Measurements from ENCODE around the gene RAD23B.

Gene RAD23B

DNA sequence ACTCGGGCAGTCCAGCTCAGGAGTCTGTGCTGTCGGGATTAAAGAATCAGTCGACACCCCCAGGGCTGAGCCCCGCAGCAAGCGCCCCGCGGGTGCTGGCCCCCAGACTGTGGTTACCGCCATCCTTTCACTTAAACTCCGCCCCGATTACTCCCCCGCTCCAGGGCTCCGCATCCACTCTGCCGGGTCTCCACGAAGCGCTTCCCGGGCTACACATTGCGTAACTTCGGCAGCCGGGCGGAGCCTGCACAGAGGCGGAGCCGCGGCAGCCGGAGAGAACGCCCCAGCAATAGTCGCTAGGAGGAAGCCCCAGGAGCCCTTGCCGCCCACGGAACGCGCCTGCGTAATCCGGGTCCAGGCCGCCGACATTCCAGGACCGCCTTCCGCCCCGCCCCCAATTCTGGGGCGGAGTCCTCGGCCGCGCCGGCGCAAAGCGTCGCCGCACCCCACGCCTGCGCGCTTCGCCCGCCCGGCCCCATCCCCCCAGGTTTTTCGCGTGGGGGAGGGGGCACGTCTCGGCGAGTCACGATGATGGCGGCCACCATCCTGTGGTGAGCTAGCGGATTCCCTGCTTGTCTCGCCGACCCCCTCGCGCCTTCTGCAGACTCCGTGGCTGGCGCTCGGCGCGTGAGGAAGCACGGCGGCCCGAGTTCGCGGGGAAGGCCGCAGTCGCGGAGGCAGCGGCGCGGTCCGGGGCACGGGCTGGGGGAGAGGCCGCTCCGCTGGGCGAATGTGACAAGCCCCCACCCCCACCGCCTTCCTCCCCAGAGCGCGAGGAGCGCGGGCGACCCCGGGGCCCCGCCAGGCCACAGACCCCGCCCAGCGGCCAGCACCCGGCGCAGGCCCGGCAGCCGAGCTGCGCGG is at the start of gene RAD23B:
RAD23B (plus strand) TSS at position 521 of the 864 bp plus-strand sequence. CDS start 351 bp downstream, outside the sequence.
- TF ChIP-seq, protein P1, sequence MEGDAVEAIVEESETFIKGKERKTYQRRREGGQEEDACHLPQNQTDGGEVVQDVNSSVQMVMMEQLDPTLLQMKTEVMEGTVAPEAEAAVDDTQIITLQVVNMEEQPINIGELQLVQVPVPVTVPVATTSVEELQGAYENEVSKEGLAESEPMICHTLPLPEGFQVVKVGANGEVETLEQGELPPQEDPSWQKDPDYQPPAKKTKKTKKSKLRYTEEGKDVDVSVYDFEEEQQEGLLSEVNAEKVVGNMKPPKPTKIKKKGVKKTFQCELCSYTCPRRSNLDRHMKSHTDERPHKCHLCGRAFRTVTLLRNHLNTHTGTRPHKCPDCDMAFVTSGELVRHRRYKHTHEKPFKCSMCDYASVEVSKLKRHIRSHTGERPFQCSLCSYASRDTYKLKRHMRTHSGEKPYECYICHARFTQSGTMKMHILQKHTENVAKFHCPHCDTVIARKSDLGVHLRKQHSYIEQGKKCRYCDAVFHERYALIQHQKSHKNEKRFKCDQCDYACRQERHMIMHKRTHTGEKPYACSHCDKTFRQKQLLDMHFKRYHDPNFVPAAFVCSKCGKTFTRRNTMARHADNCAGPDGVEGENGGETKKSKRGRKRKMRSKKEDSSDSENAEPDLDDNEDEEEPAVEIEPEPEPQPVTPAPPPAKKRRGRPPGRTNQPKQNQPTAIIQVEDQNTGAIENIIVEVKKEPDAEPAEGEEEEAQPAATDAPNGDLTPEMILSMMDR (conservative IDR thresholded peaks at IDR 0.05; ENCODE audit: low read depth, low read length), result no peak
- peak within 1 kb of the TSS; percentile 80 for H3K4me3 ChIP-seq (ENCODE audit: low read length)
- DNase-seq (ENCODE audit: low read depth), result peak; percentile 94

GRCh38 chr9:107235765-107236442 is 47.2 kb upstream of the RAD23B start:
- no peak overlapping the region for H3K4me3 ChIP-seq (ENCODE audit: low read length)
- TF ChIP-seq, protein P1 (conservative IDR thresholded peaks at IDR 0.05; ENCODE audit: low read depth, low read length), result no peak
- DNase-seq (ENCODE audit: low read depth), result no peak

DNA sequence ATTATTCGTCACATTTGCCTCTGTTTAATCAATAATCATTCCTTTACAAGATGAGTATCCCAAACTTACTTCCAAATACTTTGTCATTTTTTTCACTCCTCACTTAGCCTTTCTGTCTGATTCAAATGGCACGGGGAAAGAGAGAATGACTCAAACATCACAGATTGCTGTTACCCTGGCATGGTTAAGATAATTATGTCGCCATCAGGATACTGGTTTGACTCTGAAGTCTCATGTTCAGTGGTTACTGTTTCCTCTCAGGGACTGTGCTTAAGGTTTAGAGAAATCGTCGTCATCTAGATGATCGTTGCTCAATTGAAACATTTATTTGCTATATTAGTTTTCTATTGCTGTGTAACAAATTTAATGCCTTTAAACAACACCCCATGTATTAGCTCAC is 45.2 kb upstream of the RAD23B start:
- TF ChIP-seq, protein P1 (conservative IDR thresholded peaks at IDR 0.05; ENCODE audit: low read depth, low read length), result no peak
- no peak for DNase-seq (ENCODE audit: low read depth)

DNA sequence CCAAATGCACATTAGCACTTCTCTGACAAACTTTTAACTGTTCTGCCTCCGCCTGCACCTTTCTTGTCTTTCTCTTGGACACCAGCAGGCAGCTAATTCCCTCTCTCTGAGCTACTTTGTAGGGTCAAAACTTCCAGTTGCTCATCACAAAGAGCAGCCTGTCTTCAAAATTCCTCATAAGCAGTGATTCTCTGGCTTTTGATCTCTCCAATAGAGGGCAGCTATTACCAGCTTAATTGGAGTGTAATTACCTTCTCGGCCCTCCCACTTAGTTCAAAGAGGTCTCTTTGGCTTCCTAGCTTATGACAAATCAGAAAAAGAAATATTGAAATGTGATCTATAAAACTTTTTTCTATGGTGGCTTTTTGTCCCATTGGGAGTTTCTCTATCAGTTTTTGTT is 43.6 kb upstream of the RAD23B start:
- no peak for DNase-seq (ENCODE audit: low read depth)
- TF ChIP-seq, protein P1 (conservative IDR thresholded peaks at IDR 0.05; ENCODE audit: low read depth, low read length), result peak; percentile 17
- no peak overlapping the region for H3K4me3 ChIP-seq (ENCODE audit: low read length)

More for the DNA sequence above, 45.2 kb upstream of the RAD23B start:
- H3K4me3 ChIP-seq (ENCODE audit: low read length), result no peak overlapping the region

DNA sequence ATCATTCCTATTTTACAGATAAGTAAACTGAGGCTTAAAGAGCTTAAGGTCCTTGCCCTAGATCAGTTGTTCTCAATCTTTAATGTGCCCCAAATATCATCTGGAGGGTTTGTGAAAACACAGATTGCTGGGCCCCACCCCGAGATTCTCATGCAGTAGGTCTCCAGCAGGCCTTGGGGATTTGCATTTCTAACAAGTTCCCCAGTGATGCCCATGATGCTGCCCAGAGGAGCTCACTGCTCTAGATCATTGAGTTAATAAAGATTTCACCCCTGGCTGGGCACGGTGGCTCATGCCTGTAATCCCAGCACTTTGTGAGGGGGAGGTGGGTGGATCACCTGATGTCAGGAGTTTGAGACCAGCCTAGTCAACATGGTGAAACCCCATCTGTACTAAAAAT is 42.8 kb upstream of the RAD23B start:
- TF ChIP-seq, protein P1 (conservative IDR thresholded peaks at IDR 0.05; ENCODE audit: low read depth, low read length), result no peak
- H3K4me3 ChIP-seq (ENCODE audit: low read length), result no peak overlapping the region
- no peak for DNase-seq (ENCODE audit: low read depth)

DNA sequence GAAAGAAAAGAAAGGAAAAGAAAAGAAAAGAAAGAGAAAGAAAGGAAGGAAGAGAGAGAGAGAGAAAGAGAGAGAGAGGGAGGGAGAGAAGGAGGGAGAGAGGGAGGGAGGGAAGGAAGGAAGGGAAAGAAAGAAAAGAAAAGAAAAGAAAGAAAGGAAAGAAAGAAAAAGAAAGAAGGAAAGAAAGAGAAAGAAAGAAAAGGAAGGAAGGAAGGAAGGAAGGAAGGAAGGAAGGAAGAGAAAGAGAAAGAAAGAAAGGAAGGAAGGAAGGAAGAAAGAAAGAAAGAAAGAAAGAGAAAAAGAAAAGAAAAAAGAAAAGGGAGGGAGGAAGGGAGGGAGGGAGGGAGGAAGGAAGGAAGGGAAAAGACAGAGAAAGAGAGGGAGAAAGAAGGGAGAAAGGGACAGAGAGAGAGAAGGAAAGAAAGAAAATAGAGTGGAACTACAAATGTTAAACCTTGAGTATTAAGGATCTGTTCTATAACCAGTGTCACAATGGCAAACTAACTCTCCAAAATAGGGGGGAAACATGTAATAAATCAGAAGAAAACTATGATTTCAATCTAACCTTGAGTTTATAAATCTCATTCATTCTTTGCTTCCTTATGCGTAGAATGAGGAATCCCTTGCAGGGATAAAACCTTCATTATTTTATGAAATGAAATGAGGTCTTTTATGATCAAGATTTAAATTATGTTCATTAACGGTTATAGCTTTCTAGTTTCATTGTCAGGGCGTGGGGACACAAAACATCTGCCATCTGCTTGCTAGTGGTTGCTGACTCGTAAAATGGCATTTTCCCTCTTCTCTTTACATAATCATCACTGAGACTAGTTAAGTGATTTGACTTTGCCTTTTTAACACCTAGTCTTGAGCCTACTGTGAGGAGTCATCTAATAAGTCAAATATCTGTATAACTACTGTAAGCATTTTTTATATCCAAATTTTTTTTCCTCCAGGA is 40.7 kb upstream of the RAD23B start:
- TF ChIP-seq, protein P1 (conservative IDR thresholded peaks at IDR 0.05; ENCODE audit: low read depth, low read length), result no peak
- no peak overlapping the region for H3K4me3 ChIP-seq (ENCODE audit: low read length)
- DNase-seq (ENCODE audit: low read depth), result no peak

All from retinal pigment epithelial cell (primary cell).